OCI-LY1 (cell line): ENCODE data around the gene PLEKHA7.
"Not testable (repeated sequence)": the region's sequence is repeated elsewhere in the genome, so short reads cannot be mapped to it uniquely, and the experiment has no call there.

ENCODE experiments used
- H2AFZ ChIP-seq: fragments of 200-600 bp; sonication (generic), shearing (Covaris generic); 2 replicates; pipeline ENCODE4 v1.6.0; 2014; ENCODE audit warnings: antibody characterized with exemption, mild to moderate bottlenecking, low read length
- H3F3A ChIP-seq: fragments of 200-600 bp; sonication (generic), shearing (Covaris generic); 2 replicates; pipeline ENCODE4 v1.6.0; 2014; ENCODE audit warnings: mild to moderate bottlenecking, antibody characterized with exemption, low read length, moderate library complexity; ENCODE audit not compliant: insufficient read depth
- H3K27ac ChIP-seq: fragments of 200-600 bp; sonication (generic); 2 replicates; pipeline ENCODE4 v1.5.1; 2014; ENCODE audit warnings: low read length, mixed run types, mild to moderate bottlenecking, low read depth; ENCODE audit not compliant: poor library complexity, severe bottlenecking
- H3K27me3 ChIP-seq: fragments of 200-600 bp; sonication (generic); 2 replicates; pipeline ENCODE4 v1.6.0; 2014; ENCODE audit warnings: antibody characterized with exemption, mild to moderate bottlenecking, low read length, moderate library complexity; ENCODE audit not compliant: insufficient read depth
- H3K36me3 ChIP-seq: fragments of 200-600 bp; sonication (generic); 2 replicates; pipeline ENCODE4 v1.6.1; 2014; ENCODE audit warnings: mild to moderate bottlenecking, antibody characterized with exemption, low read length, moderate library complexity, mixed read lengths; ENCODE audit not compliant: insufficient read depth
- H3K4me1 ChIP-seq: fragments of 200-600 bp; sonication (generic); 2 replicates; pipeline ENCODE4 v1.5.1; 2014; ENCODE audit warnings: mild to moderate bottlenecking, low read length, moderate library complexity; ENCODE audit not compliant: insufficient read depth, severe bottlenecking
- H3K4me2 ChIP-seq: fragments of 200-600 bp; sonication (generic), shearing (Covaris generic); 2 replicates; pipeline ENCODE4 v1.6.1; 2014; ENCODE audit warnings: low read length
- H3K4me3 ChIP-seq: fragments of 200-600 bp; sonication (generic); 2 replicates; pipeline ENCODE4 v1.5.1; 2014; ENCODE audit warnings: low read length, low read depth, mild to moderate bottlenecking, mixed read lengths; ENCODE audit not compliant: poor library complexity, severe bottlenecking
- H3K79me2 ChIP-seq: fragments of 200-600 bp; shearing (Covaris generic); 2 replicates; pipeline ENCODE4 v1.6.1; 2016; ENCODE audit warnings: mixed run types, low read length, mixed read lengths; ENCODE audit not compliant: insufficient read depth
- H3K9ac ChIP-seq: fragments of 200-600 bp; sonication (generic), shearing (Covaris generic); 2 replicates; pipeline ENCODE4 v1.6.1; 2014; ENCODE audit warnings: mild to moderate bottlenecking, low read length, mixed read lengths
- H3K9me2 ChIP-seq: fragments of 200-600 bp; sonication (generic), shearing (Covaris generic); 2 replicates; pipeline ENCODE4 v1.6.1; 2014; ENCODE audit warnings: low read depth, mild to moderate bottlenecking, low read length, mixed read lengths
- H3K9me3 ChIP-seq: fragments of 200-600 bp; shearing (Covaris generic); 2 replicates; pipeline ENCODE4 v1.6.1; 2014; ENCODE audit warnings: low read length, mixed read lengths
- H4K20me1 ChIP-seq: fragments of 200-600 bp; sonication (generic), shearing (Covaris generic); 2 replicates; pipeline ENCODE4 v1.6.0; 2016; ENCODE audit warnings: mild to moderate bottlenecking, low read length; ENCODE audit not compliant: insufficient read depth
- CTCF ChIP-seq: fragments of 200-600 bp; sonication (generic), shearing (Covaris generic); IDR thresholded peaks from 2 replicates; pipeline ENCODE4 v1.5.1; 2017; ENCODE audit warnings: mild to moderate bottlenecking, antibody characterized with exemption, low read length, moderate library complexity, mixed read lengths
- EZH2 ChIP-seq: fragments of 200-600 bp; sonication (generic), shearing (Covaris generic); IDR thresholded peaks from 2 replicates; pipeline ENCODE4 v1.8.0; 2017; ENCODE audit warnings: borderline replicate concordance, mixed run types, mild to moderate bottlenecking, antibody characterized with exemption, low read length, moderate library complexity, mixed read lengths

Gene PLEKHA7

DNA sequence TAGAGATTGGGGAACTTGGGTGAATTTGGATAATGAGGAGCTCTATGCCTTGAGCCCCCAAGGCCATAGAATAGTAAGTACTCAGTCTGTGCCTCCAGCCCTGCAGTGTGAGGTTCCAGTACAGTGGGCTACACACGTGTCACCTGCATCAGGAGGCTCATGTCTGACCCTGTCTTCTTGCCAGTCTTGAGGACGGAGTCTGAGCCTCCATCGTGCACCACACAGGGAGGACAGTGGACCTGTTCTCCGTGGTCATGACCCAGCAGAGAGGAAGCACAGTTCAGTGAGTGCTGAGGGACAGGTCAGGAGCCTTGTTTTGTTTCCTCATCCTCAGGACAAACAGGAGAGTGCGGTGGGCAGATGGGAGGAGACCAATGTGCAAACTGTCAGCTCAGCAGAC lies 32.5 kb upstream of the PLEKHA7 start:
- H3F3A ChIP-seq: no peaks in the 10 kb centered on the region
- H3K9ac ChIP-seq: no peak overlapping the region
- H3K36me3 ChIP-seq: no peaks in the 10 kb centered on the region
- no peaks in the 10 kb centered on the region for H3K4me1 ChIP-seq
- H3K27ac ChIP-seq: no peak overlapping the region
- no peaks in the 10 kb centered on the region for H4K20me1 ChIP-seq
- no peaks in the 10 kb centered on the region for H3K27me3 ChIP-seq
- TF ChIP-seq EZH2: no peak
- no peak for TF ChIP-seq CTCF
- no peak overlapping the region for H3K4me3 ChIP-seq
- H3K79me2 ChIP-seq: no peaks in the 10 kb centered on the region
- H2AFZ ChIP-seq: no peak overlapping the region
- H3K4me2 ChIP-seq: no peak overlapping the region
- H3K9me2 ChIP-seq: no peaks in the 10 kb centered on the region
- H3K9me3 ChIP-seq: no peaks in the 10 kb centered on the region

DNA sequence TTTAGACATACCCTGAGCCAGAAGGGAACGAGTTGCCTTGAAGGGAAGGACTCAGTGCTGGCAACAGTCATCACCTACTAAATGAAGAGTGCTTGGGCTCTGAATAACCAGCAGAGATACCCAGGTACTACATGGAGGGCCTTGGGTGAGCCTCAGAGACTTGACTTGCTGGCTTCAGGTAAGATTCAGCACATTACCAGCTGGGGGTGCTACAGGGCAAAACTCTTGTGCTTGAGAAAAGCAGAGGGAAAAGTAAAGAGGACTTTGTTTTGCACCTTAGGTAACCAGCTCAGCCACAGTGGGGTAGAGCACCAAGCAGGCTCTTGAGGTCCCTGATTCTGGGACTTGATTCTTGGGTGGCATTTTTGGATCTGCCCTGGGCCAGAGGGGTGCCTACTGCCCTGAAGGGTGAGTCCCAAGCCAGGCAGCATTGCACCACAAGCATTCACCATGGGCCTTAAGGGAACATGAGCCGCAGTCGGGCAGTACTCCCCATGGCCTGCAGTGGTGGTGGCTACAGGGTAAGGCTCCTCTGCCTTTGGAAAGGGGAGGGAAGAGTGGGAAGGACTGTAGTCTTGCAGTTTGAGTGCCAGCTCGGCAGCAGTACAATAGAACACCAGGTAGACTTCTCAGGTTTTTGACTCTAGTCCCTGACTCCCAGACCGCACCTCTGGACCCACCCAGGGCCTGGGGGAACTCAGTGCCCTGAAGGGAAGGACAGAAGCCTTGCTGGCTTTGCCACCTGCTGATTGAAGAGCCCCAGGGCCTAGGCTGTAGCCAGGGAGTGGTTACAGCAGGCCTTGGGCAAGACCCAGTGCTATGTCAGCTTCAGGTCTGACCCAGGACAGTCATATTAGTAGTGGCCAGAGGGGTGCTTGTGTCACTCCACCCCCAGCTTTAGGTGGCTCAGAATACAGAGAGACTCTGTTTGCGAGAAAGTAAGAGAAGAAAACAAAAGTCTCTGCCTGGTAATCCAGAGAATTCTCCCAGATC lies 22.7 kb upstream of the PLEKHA7 start:
- Histone ChIP-seq H3K4me1 (no peaks in the 10 kb centered on the region), H3K9me2 (no peaks in the 10 kb centered on the region), H3K4me3 (no peak overlapping the region), H2AFZ (no peak overlapping the region), H3K4me2 (no peak overlapping the region), H3F3A (no peaks in the 10 kb centered on the region), H3K9ac (no peak overlapping the region), H3K36me3 (no peaks in the 10 kb centered on the region), H3K27me3 (no peaks in the 10 kb centered on the region), H3K27ac (no peak overlapping the region), H4K20me1 (no peaks in the 10 kb centered on the region), H3K9me3 (no peaks in the 10 kb centered on the region), H3K79me2 (no peaks in the 10 kb centered on the region)
- TF ChIP-seq CTCF (peak; percentile 41; the same call in 1 of the 2 replicates), EZH2 (no peak)

GRCh38 chr11:17034027-17034426 lies 19.8 kb upstream of the PLEKHA7 start:
- not testable (repeated sequence) for H3K9me2 ChIP-seq, H3K27ac ChIP-seq

More at GRCh38 chr11:17034027-17034426, 19.8 kb upstream of the PLEKHA7 start:
- H3K4me3 ChIP-seq, H3K9me3 ChIP-seq, H3F3A ChIP-seq, H3K27me3 ChIP-seq, H3K4me1 ChIP-seq, H3K36me3 ChIP-seq, H2AFZ ChIP-seq, H3K9ac ChIP-seq, H4K20me1 ChIP-seq, H3K79me2 ChIP-seq, H3K4me2 ChIP-seq: not testable (repeated sequence)
